Effector memory CD4-positive, alpha-beta T cell (primary cell): ENCODE measurements around the gene TASP1.

Experiments used
- DNase-seq, 3 donors: peaks; one replicate each; pipeline ENCODE4 v3.0.0-alpha.2; 2020
- H3K27ac ChIP-seq: 2 replicates; pipeline ENCODE4 v1.7.0; 2013; ENCODE audit warnings: mild to moderate bottlenecking, low read length, moderate library complexity; ENCODE audit not compliant: insufficient read depth, poor library complexity, severe bottlenecking
- H3K27me3 ChIP-seq: replicated peaks from 2 replicates; pipeline ENCODE4 v1.7.0; 2013; ENCODE audit warnings: mild to moderate bottlenecking, low read length; ENCODE audit not compliant: insufficient read depth, control insufficient read depth, poor library complexity, severe bottlenecking
- H3K36me3 ChIP-seq: 2 replicates; pipeline ENCODE4 v1.7.0; 2013; ENCODE audit warnings: mild to moderate bottlenecking, low read length, moderate library complexity; ENCODE audit not compliant: control insufficient read depth, insufficient read depth
- H3K4me1 ChIP-seq: 2 replicates; pipeline ENCODE4 v1.7.0; 2013; ENCODE audit warnings: low read length, mild to moderate bottlenecking; ENCODE audit not compliant: control insufficient read depth, insufficient read depth, poor library complexity, severe bottlenecking
- H3K4me3 ChIP-seq: 2 replicates; pipeline ENCODE4 v1.7.0; 2013; ENCODE audit warnings: low read length, low read depth, mild to moderate bottlenecking; ENCODE audit not compliant: insufficient read depth, poor library complexity, severe bottlenecking
- H3K9me3 ChIP-seq: 2 replicates; pipeline ENCODE4 v1.7.0; 2013; ENCODE audit warnings: mild to moderate bottlenecking, low read length, moderate library complexity; ENCODE audit not compliant: control insufficient read depth
- total RNA-seq, 3 donors: gene quantifications; one replicate each; lab custom pipeline; 2026; lab: John Stamatoyannopoulos, UW

Gene TASP1, protein sequence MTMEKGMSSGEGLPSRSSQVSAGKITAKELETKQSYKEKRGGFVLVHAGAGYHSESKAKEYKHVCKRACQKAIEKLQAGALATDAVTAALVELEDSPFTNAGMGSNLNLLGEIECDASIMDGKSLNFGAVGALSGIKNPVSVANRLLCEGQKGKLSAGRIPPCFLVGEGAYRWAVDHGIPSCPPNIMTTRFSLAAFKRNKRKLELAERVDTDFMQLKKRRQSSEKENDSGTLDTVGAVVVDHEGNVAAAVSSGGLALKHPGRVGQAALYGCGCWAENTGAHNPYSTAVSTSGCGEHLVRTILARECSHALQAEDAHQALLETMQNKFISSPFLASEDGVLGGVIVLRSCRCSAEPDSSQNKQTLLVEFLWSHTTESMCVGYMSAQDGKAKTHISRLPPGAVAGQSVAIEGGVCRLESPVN
- total RNA-seq = 13.6 to 15.0 (median 14.1) reads per million in 3 donors

DNA sequence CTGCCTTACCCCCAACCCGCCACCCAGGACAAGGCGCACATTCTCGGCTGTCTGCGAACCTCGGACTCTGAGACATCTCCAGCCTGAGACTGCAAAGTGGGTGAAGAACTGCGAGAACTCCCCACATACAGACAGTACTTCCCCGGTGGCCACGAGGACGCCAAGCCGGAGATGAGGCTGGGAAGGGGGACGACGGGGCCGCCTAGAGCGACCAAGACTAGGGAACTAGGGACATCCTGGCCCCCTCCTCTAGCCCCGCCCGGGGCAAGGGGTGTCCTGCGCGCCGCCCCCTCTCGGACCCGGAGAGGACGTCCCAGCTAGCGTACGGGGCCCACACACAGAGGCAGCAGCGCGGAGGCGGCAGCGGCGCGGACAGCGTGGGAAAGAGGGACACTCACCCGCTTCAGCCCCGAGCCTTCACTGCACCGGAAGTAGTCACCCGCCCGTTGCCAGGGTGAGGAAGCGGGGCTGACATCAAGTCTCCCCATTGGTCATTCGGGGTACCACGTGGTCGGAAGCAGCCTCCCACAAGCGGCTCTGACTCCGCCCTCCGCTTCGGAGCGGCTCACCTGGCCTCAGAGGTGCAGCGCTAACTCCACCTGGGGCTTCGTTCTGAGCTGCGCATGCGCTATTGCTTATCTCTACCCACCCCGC, at the start of gene TASP1:
Gene TASP1, minus strand, starts transcription at position 437 of the 654 bp plus-strand sequence. CDS start 8,854 bp downstream, outside the sequence.
- no peaks in the 10 kb centered on the region for H3K27me3 ChIP-seq
- DNase-seq = peak; percentile 95 to 98 (median 97)
- H3K4me1 ChIP-seq = peaks cover 3% of the 10 kb centered on the region
- H3K27ac ChIP-seq = peak within 1 kb of the TSS; percentile 59
- H3K36me3 ChIP-seq = no peaks in the 10 kb centered on the region
- peak within 1 kb of the TSS; percentile 82 for H3K4me3 ChIP-seq
- H3K9me3 ChIP-seq = no peaks in the 10 kb centered on the region

DNA sequence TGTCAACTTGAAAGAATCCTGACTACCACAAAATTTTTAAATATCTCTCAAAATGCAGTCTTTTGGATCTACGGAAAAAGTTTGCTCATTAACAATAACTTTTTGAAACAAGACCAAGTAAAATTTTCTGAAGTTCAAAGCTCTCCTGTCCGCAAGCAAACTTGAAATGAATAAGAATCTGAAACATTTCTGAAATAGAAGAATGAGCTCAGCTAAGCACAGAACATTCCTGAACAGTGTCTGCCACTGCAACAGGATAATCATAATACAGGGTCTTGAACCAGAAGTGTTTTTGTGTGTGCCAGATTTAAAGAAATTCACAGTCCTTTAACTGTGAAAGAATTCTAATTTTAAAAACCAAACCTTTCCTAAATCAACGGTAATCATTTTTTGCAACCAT, 49.1 kb upstream of the TASP1 start:
- H3K4me1 ChIP-seq = no peaks in the 10 kb centered on the region
- H3K27me3 ChIP-seq = no peaks in the 10 kb centered on the region
- no peaks in the 10 kb centered on the region for H3K36me3 ChIP-seq
- no peak overlapping the region for H3K4me3 ChIP-seq
- no peaks in the 10 kb centered on the region for H3K9me3 ChIP-seq
- no peak for DNase-seq
- no peak overlapping the region for H3K27ac ChIP-seq

DNA sequence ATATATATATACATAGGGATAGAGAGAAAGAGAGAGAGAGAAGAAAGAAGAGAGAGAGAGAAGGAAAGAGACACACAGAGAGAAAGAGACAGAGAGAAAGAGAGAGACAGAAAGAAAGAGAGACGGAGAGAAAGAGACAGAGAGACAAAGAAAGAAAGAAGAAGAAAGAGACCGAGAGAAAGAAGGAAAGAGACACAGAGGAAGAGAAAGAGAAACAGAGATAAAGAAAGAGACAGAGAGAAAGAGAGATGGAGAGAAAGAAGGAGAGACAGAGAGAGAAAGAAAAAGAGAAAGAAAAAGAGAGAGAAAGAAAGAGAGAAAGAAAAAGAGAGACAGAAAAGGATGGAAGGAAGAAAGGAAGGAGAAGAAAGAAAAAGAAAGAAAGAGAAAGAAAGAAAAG, 46.9 kb upstream of the TASP1 start:
- H3K4me1 ChIP-seq = no peaks in the 10 kb centered on the region
- H3K27me3 ChIP-seq = no peaks in the 10 kb centered on the region
- DNase-seq = no peak
- H3K4me3 ChIP-seq = no peak overlapping the region
- no peak overlapping the region for H3K27ac ChIP-seq
- H3K9me3 ChIP-seq = no peaks in the 10 kb centered on the region
- no peaks in the 10 kb centered on the region for H3K36me3 ChIP-seq

DNA sequence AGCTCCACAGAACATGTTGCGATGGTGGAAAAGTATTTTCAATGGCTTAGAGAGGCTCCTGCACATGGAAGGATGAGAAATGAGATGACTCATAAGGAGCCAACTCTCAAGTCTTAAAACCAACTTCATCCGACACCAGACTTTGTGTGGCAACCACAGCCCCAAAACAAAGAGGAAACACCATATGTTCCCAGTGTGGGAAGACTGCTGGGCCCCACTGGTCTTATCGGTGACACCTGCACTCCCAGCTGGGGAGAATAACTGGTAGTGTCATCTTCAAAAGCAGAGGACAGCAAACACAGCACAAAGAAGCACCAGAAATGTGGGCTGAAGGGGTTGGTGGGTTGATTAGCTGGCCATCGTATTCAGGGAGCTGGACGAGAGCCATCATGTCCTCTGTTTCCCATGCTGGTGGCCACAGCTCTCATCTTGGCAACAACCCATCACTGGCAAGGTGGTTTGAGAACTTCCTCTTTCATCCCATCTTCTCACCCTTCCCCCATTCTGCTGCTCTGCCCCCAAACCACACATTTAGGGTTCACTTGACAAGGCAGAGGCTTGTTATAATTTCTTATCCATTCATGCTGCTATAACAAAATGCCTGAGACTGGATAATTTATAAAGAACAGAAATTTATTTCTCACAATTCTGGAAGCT, 46.0 kb upstream of the TASP1 start:
- no peak for DNase-seq
- H3K27ac ChIP-seq = no peak overlapping the region
- H3K27me3 ChIP-seq = no peaks in the 10 kb centered on the region
- no peaks in the 10 kb centered on the region for H3K36me3 ChIP-seq
- H3K4me3 ChIP-seq = no peak overlapping the region
- no peaks in the 10 kb centered on the region for H3K4me1 ChIP-seq
- no peaks in the 10 kb centered on the region for H3K9me3 ChIP-seq

DNA sequence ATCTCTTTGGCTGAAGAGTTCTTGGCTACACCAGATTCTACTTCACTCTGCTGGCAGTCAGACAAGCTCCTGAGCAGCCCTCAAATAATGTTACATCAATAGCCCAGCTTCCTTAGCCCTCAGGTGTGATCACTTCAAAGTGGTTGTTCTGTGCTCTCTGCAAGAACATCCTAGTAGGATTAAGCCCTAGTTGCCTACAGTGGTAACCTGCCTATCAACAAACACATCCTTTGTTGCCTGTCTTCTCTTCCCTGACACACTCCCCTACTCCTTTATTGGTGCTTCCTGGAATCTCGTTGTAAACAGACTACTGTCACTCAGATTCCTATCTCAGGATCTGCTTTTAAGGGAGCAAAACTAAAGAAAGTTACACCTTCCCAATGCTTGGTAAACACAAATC, 45.1 kb upstream of the TASP1 start:
- no peaks in the 10 kb centered on the region for H3K4me1 ChIP-seq
- no peak for DNase-seq
- no peaks in the 10 kb centered on the region for H3K27me3 ChIP-seq
- no peak overlapping the region for H3K27ac ChIP-seq
- H3K9me3 ChIP-seq = no peaks in the 10 kb centered on the region
- no peak overlapping the region for H3K4me3 ChIP-seq
- no peaks in the 10 kb centered on the region for H3K36me3 ChIP-seq

DNA sequence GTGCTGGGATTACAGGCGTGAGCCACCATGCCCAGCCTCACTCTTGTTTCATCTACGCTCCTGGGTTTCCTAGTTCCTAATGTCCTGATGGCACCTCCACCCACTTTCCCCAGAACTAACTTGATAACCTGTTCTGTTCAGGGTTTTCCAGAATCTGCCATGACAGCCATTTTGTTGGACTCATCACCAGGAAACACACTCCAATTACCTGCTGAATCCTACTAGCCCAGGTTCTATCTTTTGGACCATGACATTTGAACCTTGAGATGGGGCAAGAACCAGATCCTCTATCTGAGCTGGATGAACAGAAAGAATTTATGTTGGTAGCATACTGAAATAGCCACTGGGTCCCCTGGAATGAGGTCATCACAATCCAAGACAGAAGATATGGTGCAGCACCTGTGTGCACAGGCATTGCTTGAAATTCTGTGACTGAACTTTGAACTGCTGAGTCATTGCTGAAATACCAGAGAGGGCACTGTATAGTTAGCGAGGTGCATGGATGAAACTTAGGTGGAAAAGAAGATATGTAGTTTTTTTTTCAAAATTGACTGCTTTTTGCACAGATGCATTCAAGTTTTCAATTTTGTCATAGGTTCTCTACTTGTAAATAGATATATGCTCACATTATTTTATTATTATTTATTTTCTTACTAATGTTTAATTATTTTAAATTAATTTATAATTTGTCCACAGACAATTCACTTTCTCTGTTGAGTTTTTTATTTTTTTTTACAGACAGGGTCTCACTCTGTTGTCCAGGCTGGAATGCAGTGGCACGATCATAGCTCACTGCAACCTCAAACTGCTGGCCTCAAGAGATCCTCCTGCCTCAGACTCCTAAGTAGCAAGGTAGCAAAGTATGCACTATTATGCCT, 42.8 kb upstream of the TASP1 start:
- Histone ChIP-seq H3K4me3 (no peak overlapping the region), H3K27ac (no peak overlapping the region), H3K9me3 (no peaks in the 10 kb centered on the region), H3K27me3 (no peaks in the 10 kb centered on the region), H3K4me1 (no peaks in the 10 kb centered on the region), H3K36me3 (no peaks in the 10 kb centered on the region)
- DNase-seq = no peak

DNA sequence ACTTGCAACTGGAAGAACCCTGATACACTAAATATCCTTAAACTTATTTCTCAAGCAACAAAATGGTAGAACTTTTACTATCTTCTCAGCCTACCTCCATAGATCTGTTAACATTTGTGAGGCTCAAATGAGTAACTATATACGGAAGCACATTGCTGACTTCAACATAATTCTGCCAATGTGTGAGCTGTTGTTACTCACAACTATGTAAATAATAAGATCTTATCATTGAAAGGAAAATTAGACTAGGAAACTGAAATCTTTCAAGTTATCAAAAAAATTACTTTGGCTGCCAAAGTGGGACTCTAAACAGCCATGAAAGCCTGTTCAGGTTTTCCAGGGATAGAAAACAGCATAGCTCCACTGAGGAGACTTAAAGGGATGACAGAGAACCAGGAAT, 40.2 kb upstream of the TASP1 start:
- Histone ChIP-seq H3K27ac (no peak overlapping the region), H3K27me3 (no peaks in the 10 kb centered on the region), H3K9me3 (no peaks in the 10 kb centered on the region), H3K4me1 (no peaks in the 10 kb centered on the region), H3K4me3 (no peak overlapping the region), H3K36me3 (no peaks in the 10 kb centered on the region)
- DNase-seq = no peak

DNA sequence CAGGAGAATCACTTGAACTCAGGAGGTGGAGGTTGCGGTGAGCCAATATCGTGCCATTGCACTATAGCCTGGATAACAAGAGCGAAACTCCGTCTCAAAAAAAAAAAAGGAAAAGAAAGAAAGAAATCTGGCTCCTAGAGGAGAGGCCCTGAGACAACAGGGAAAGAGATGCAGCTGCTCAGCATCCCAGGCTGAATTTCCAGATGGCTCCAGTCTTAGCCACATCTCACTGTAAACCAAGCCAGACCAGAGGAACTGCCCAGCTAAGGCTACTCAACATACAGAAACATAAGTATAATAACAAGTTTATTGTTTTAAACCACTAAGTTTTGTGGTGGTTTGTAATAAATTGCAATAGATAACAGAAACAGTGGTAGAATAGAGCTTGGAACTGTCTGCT, 38.5 kb upstream of the TASP1 start:
- no peaks in the 10 kb centered on the region for H3K4me1 ChIP-seq
- no peak overlapping the region for H3K27ac ChIP-seq
- no peaks in the 10 kb centered on the region for H3K36me3 ChIP-seq
- DNase-seq = no peak
- no peaks in the 10 kb centered on the region for H3K9me3 ChIP-seq
- H3K27me3 ChIP-seq = no peaks in the 10 kb centered on the region
- H3K4me3 ChIP-seq = no peak overlapping the region

DNA sequence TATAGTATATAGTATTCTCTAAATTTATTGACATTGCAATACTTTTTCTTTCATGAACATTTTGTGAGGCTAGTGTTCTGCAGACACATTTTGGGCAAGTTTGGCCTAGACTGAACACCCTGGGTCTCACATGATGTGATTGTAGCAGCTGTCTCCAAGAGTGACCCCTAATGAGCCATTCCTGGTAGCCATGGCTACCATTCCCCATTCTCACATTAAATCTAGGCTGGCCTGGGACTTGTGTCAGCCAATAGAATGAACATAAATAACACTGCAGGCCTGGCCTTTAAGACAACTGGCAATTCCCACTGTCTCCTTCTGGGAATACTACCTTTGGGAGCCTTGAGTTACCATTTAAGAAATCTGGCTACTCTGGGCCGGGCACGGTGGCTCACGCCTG, 38.0 kb upstream of the TASP1 start:
- no peak overlapping the region for H3K27ac ChIP-seq
- no peaks in the 10 kb centered on the region for H3K9me3 ChIP-seq
- no peak overlapping the region for H3K4me3 ChIP-seq
- H3K27me3 ChIP-seq = no peaks in the 10 kb centered on the region
- H3K36me3 ChIP-seq = no peaks in the 10 kb centered on the region
- no peaks in the 10 kb centered on the region for H3K4me1 ChIP-seq
- DNase-seq = no peak
